HG02970 (cell line): ENCODE data around the gene CER1.

Source experiments
- ATAC-seq: cut with Tn5 transposase; IDR thresholded peaks from one replicate; pipeline ENCODE4 v1.9.1; 2021; ENCODE audit warnings: mild to moderate bottlenecking, moderate library complexity, moderate number of reproducible peaks; ENCODE audit not compliant: unreplicated experiment, low FRiP score

The CER1 gene

GRCh38 chr9:14670718-14671117 is 51.8 kb downstream of the CER1 start:
- no peak for ATAC-seq
